AG04450 (cell line): Measurements from ENCODE around the gene MDH1B. TPM values are rescaled to one million over a fixed set of nuclear protein-coding genes. Genes with fewer than 3 reads are reported as not detected.

Experiments used
- CTCF ChIA-PET: fragments of 300-600, 350-600 bp; formaldehyde crosslinking; extraction: SDS; loops from one replicate; lab custom pipeline; 2022; ENCODE audit warnings: antibody characterized with exemption, inconsistent platforms; lab: Charles Lee
- POLR2A ChIA-PET: fragments of 350-600 bp; formaldehyde crosslinking; extraction: SDS; loops from one replicate; lab custom pipeline; 2021; ENCODE audit warnings: antibody characterized with exemption, inconsistent platforms; lab: Yijun Ruan, JAX
- DNase-seq: peaks from one replicate; pipeline ENCODE4 v3.0.0-alpha.2; 2011; ENCODE audit warnings: low read depth, low spot score
- H3K27ac ChIP-seq: one replicate; pipeline ENCODE4 v1.5.1; 2012; ENCODE audit warnings: low read depth, low read length, control low read depth
- H3K27me3 ChIP-seq: one replicate; pipeline ENCODE4 v1.6.0; 2012; ENCODE audit warnings: low read length; ENCODE audit not compliant: control insufficient read depth, insufficient read depth
- H3K4me3 ChIP-seq: 2 replicates; pipeline ENCODE4 v1.5.1; 2011; ENCODE audit warnings: mild to moderate bottlenecking, low read depth, low read length, control low read depth
- H3K9me3 ChIP-seq: 2 replicates; pipeline ENCODE4 v1.5.1; 2012; ENCODE audit warnings: low read length; ENCODE audit not compliant: control insufficient read depth, insufficient read depth
- CTCF ChIP-seq: IDR thresholded peaks from 2 replicates; pipeline ENCODE4 v1.5.1; 2011; ENCODE audit warnings: low read depth, low read length, control low read depth, inconsistent platforms
- polyA plus RNA-seq: library from polyadenylated mRNA; depleted of rRNA; stranded (reverse); fragments of >200 nt; gene quantifications from 2 replicates; pipeline ENCODE4 v1.2.3, GENCODE V29; 2011

Gene MDH1B
- polyA plus RNA-seq, 1 experiment = 1.3 TPM

GRCh38 chr2:206736935-206737334 lies 28.2 kb downstream of the MDH1B start:
- H3K4me3 ChIP-seq = no peak overlapping the region
- H3K27ac ChIP-seq = no peak overlapping the region
- no peak for DNase-seq
- CTCF ChIA-PET = interaction anchor here (0.6 to 0.9 kb wide), 2 partner anchors 9 to 1525 kb away, joined by 3 read pairs; no protein-coding TSS in a partner anchor
- POLR2A ChIA-PET = no interaction called here
- no peak for TF ChIP-seq CTCF
- no peaks in the 10 kb centered on the region for H3K9me3 ChIP-seq
- H3K27me3 ChIP-seq = no peaks in the 10 kb centered on the region

- POLR2A ChIA-PET = no interaction called here
- no peaks in the 10 kb centered on the region for H3K27me3 ChIP-seq
Observed at GRCh38 chr2:206733341-206733740, 31.8 kb downstream of the MDH1B start.

GRCh38 chr2:206728277-206729199 lies 36.6 kb downstream of the MDH1B start:
- no peak for TF ChIP-seq CTCF
- ChIA-PET POLR2A (no interaction called here), CTCF (interaction anchor here (1.1 to 1.2 kb wide), 2 partner anchors 8 to 15 kb away, joined by 3 read pairs; no protein-coding TSS in a partner anchor)

More at GRCh38 chr2:206733341-206733740, 31.8 kb downstream of the MDH1B start:
- TF ChIP-seq CTCF = no peak
- H3K9me3 ChIP-seq = no peaks in the 10 kb centered on the region
- no peak for DNase-seq
- CTCF ChIA-PET = no interaction called here
- no peak overlapping the region for H3K27ac ChIP-seq
- no peak overlapping the region for H3K4me3 ChIP-seq

GRCh38 chr2:206727287-206727686 lies 37.8 kb downstream of the MDH1B start:
- ChIA-PET POLR2A (no interaction called here), CTCF (no interaction called here)
- Histone ChIP-seq H3K27ac (no peak overlapping the region), H3K9me3 (no peaks in the 10 kb centered on the region), H3K4me3 (no peak overlapping the region), H3K27me3 (no peaks in the 10 kb centered on the region)
- no peak for TF ChIP-seq CTCF
- no peak for DNase-seq

More at GRCh38 chr2:206728277-206729199, 36.6 kb downstream of the MDH1B start:
- H3K27ac ChIP-seq = no peak overlapping the region
- no peak for DNase-seq
- H3K9me3 ChIP-seq = no peaks in the 10 kb centered on the region
- H3K27me3 ChIP-seq = no peaks in the 10 kb centered on the region
- no peak overlapping the region for H3K4me3 ChIP-seq

- ChIA-PET POLR2A (no interaction called here), CTCF (no interaction called here)
- DNase-seq = no peak
- H3K4me3 ChIP-seq = no peak overlapping the region
- H3K27ac ChIP-seq = no peak overlapping the region
- TF ChIP-seq CTCF = no peak
- H3K27me3 ChIP-seq = no peaks in the 10 kb centered on the region
- no peaks in the 10 kb centered on the region for H3K9me3 ChIP-seq
Observed at GRCh38 chr2:206723288-206723687, 41.8 kb downstream of the MDH1B start.
